Measurements from ENCODE around the gene CPVL. TPM values are rescaled to one million over a fixed set of nuclear protein-coding genes. Genes with fewer than 3 reads are reported as not detected.
A peak's percentile ranks its signal among the peaks of the same experiment; 100 is the strongest.

CPVL gene
- total and polyA plus RNA-seq, 2 donors (not counting 1 experiment from before 2014, with no cell fraction given), result 2.6 TPM; not detected in 1

DNA sequence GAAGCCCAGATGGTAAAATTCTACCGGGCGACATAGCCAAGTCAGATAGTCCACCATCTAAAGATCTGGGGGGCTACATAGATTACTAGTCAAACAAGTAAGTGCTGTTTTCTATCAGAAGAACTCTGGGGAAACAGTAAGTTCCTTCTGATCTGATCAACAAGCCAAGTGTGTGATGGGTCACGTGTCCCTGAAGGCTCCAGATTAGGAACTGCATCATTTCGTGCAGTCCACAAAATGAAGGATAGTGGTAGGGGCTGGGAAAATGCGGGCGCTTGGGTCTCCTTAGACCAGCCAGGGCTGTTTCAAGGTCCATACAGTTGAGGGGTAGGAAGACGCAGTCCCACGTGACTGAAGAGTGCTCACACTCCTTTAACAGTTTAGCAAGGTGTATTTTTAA, 46.5 kb upstream of the CPVL start:
- ATAC-seq (ENCODE audit: low read depth), result no peak
- no peaks in the 10 kb centered on the region for H3K36me3 ChIP-seq (replicated peaks in 1 of 2; ENCODE audit: control extremely low read depth in 1 of 2, control insufficient read depth in 1 of 2, extremely low read depth in 1 of 2, insufficient read depth in 2 of 2, low read length in 1 of 2)
- no peak overlapping the region for H3K27ac ChIP-seq (ENCODE audit: low read length in 2 of 2)
- H3K79me2 ChIP-seq (ENCODE audit: control insufficient read depth, insufficient read depth, low read length), result no peaks in the 10 kb centered on the region
- DNase-seq, result no peak
- no peak overlapping the region for H3K4me2 ChIP-seq (replicated peaks; ENCODE audit: low read depth, low read length, poor library complexity, severe bottlenecking)
- H4K20me1 ChIP-seq (ENCODE audit: control insufficient read depth, insufficient read depth, low read length, poor library complexity, severe bottlenecking), result no peaks in the 10 kb centered on the region
- no peaks in the 10 kb centered on the region for H3K9me3 ChIP-seq (ENCODE audit: control extremely low read depth in 1 of 3, control insufficient read depth in 2 of 3, insufficient read depth in 1 of 3, low read length in 2 of 3)
- H3K4me1 ChIP-seq (ENCODE audit: control insufficient read depth in 2 of 2, insufficient read depth in 2 of 2, low read length in 2 of 2), result peaks cover 21 to 24% of the 10 kb centered on the region in 2 donors
- POLR2A ChIA-PET, result no interaction called here
- peaks cover 16% of the 10 kb centered on the region for H3K4me1 Mint-ChIP-seq
- H3K4me3 Mint-ChIP-seq, result peak overlapping the region; percentile 24
- H3K27ac Mint-ChIP-seq, result no peak overlapping the region
- peaks cover 54% of the 10 kb centered on the region for H3K27me3 Mint-ChIP-seq
- no peaks in the 10 kb centered on the region for H3K9me3 Mint-ChIP-seq (ENCODE audit: insufficient read depth)
- H3K9ac ChIP-seq (ENCODE audit: low read length), result no peak overlapping the region
- H2AFZ ChIP-seq (ENCODE audit: insufficient read depth, low read depth, low read length, poor library complexity, severe bottlenecking), result no peak overlapping the region
- CTCF ChIA-PET, result interaction anchor here (10.3 kb wide), 1 partner anchor 216 kb away, joined by 110 read pairs; no protein-coding TSS in a partner anchor
- no peak overlapping the region for H3K4me3 ChIP-seq (ENCODE audit: control extremely low read depth in 1 of 5, extremely low read depth in 1 of 5, insufficient read depth in 1 of 5, low read depth in 2 of 5, low read length in 4 of 5)
- intact Hi-C loops (cut with micrococcal nuclease), result loop anchor here (2.0 kb wide), 1 partner anchor 150 kb away; no protein-coding TSS in a partner anchor
- TF ChIP-seq EZH2 (IDR thresholded peaks at IDR 0.05; ENCODE audit: borderline replicate concordance, insufficient read depth, low read depth, low read length, poor library complexity, severe bottlenecking), result no peak
- TF ChIP-seq, protein P1, sequence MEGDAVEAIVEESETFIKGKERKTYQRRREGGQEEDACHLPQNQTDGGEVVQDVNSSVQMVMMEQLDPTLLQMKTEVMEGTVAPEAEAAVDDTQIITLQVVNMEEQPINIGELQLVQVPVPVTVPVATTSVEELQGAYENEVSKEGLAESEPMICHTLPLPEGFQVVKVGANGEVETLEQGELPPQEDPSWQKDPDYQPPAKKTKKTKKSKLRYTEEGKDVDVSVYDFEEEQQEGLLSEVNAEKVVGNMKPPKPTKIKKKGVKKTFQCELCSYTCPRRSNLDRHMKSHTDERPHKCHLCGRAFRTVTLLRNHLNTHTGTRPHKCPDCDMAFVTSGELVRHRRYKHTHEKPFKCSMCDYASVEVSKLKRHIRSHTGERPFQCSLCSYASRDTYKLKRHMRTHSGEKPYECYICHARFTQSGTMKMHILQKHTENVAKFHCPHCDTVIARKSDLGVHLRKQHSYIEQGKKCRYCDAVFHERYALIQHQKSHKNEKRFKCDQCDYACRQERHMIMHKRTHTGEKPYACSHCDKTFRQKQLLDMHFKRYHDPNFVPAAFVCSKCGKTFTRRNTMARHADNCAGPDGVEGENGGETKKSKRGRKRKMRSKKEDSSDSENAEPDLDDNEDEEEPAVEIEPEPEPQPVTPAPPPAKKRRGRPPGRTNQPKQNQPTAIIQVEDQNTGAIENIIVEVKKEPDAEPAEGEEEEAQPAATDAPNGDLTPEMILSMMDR (IDR thresholded peaks at IDR 0.05), result no peak
- H3K27me3 ChIP-seq (replicated peaks in 1 of 4; ENCODE audit: control extremely low read depth in 1 of 4, control insufficient read depth in 3 of 4, insufficient read depth in 4 of 4, low read length in 3 of 4), result peaks cover 0 to 38% (median 25%) of the 10 kb centered on the region in 4 experiments
- WGBS (ENCODE audit: insufficient coverage), result 98% methylated on average over 6 of the region's 8 CpGs

- ChIA-PET POLR2A (no interaction called here), CTCF (interaction anchor here (10.3 kb wide), 1 partner anchor 217 kb away, joined by 110 read pairs; no protein-coding TSS in a partner anchor)
- DNase-seq, result no peak
- Histone ChIP-seq H3K36me3 (replicated peaks in 1 of 2; ENCODE audit: control extremely low read depth in 1 of 2, control insufficient read depth in 1 of 2, extremely low read depth in 1 of 2, insufficient read depth in 2 of 2, low read length in 1 of 2) (no peaks in the 10 kb centered on the region), H3K79me2 (ENCODE audit: control insufficient read depth, insufficient read depth, low read length) (no peaks in the 10 kb centered on the region), H3K9me3 (ENCODE audit: control extremely low read depth in 1 of 3, control insufficient read depth in 2 of 3, insufficient read depth in 1 of 3, low read length in 2 of 3) (no peaks in the 10 kb centered on the region), H3K4me1 (ENCODE audit: control insufficient read depth in 2 of 2, insufficient read depth in 2 of 2, low read length in 2 of 2) (peaks cover 21 to 24% of the 10 kb centered on the region in 2 donors), H3K27ac (ENCODE audit: low read length in 2 of 2) (no peak overlapping the region), H3K4me2 (replicated peaks; ENCODE audit: low read depth, low read length, poor library complexity, severe bottlenecking) (no peak overlapping the region), H3K27me3 (replicated peaks in 1 of 4; ENCODE audit: control extremely low read depth in 1 of 4, control insufficient read depth in 3 of 4, insufficient read depth in 4 of 4, low read length in 3 of 4) (peaks cover 0 to 38% (median 25%) of the 10 kb centered on the region in 4 experiments), H2AFZ (ENCODE audit: insufficient read depth, low read depth, low read length, poor library complexity, severe bottlenecking) (no peak overlapping the region), H3K9ac (ENCODE audit: low read length) (no peak overlapping the region), H4K20me1 (ENCODE audit: control insufficient read depth, insufficient read depth, low read length, poor library complexity, severe bottlenecking) (no peaks in the 10 kb centered on the region), H3K4me3 (ENCODE audit: control extremely low read depth in 1 of 5, extremely low read depth in 1 of 5, insufficient read depth in 1 of 5, low read depth in 2 of 5, low read length in 4 of 5) (no peak overlapping the region)
- Mint-ChIP-seq H3K4me3 (no peak overlapping the region), H3K4me1 (peaks cover 16% of the 10 kb centered on the region), H3K27me3 (peaks cover 49% of the 10 kb centered on the region), H3K9me3 (ENCODE audit: insufficient read depth) (no peaks in the 10 kb centered on the region), H3K27ac (no peak overlapping the region)
- intact Hi-C loops (cut with micrococcal nuclease), result loop anchor here (2.0 kb wide), 1 partner anchor 150 kb away; no protein-coding TSS in a partner anchor
- no CpG with 5 or more reads among the region's 1 CpG for WGBS (ENCODE audit: insufficient coverage)
- no peak for TF ChIP-seq EZH2 (IDR thresholded peaks at IDR 0.05; ENCODE audit: borderline replicate concordance, insufficient read depth, low read depth, low read length, poor library complexity, severe bottlenecking)
- TF ChIP-seq, protein P1 (IDR thresholded peaks at IDR 0.05), result no peak
- ATAC-seq (ENCODE audit: low read depth), result no peak
Measured at GRCh38 chr7:29192323-29192722, 46.0 kb upstream of the CPVL start.

All from B cell (primary cell).